Hepatocyte (in vitro differentiated cells): ENCODE results near the gene VSIG10L. TPM values are rescaled to one million over a fixed set of nuclear protein-coding genes. Genes with fewer than 3 reads are reported as not detected.
A peak's percentile ranks its signal among the peaks of the same experiment; 100 is the strongest.

Source experiments
- DNase-seq: peaks from one replicate; pipeline ENCODE4 v3.0.0-alpha.2; 2016; ENCODE audit warnings: low spot score
- H2AFZ ChIP-seq: fragments of 200-600 bp; sonication (generic); 2 replicates; pipeline ENCODE4 v1.6.0; 2016; ENCODE audit warnings: antibody characterized with exemption, mild to moderate bottlenecking
- H3K27ac ChIP-seq: fragments of 200-600 bp; sonication (generic); 2 replicates; pipeline ENCODE4 v1.5.1; 2016; ENCODE audit warnings: mild to moderate bottlenecking
- H3K27me3 ChIP-seq: fragments of 200-600 bp; sonication (generic); 2 replicates; pipeline ENCODE4 v1.6.1; 2016
- H3K36me3 ChIP-seq: fragments of 200-600 bp; sonication (generic); replicated peaks from 2 replicates; pipeline ENCODE4 v1.5.1; 2016; ENCODE audit warnings: low read depth; ENCODE audit not compliant: insufficient read depth
- H3K4me1 ChIP-seq: fragments of 200-600 bp; sonication (generic); 2 replicates; pipeline ENCODE4 v1.5.1; 2016; ENCODE audit warnings: mild to moderate bottlenecking, moderate library complexity; ENCODE audit not compliant: insufficient read depth
- H3K4me2 ChIP-seq: fragments of 200-600 bp; sonication (generic); 2 replicates; pipeline ENCODE4 v1.6.0; 2016
- H3K4me3 ChIP-seq: fragments of 200-600 bp; sonication (generic); 2 replicates; pipeline ENCODE4 v1.5.1; 2016; ENCODE audit warnings: mild to moderate bottlenecking
- H3K79me2 ChIP-seq: fragments of 200-600 bp; sonication (generic); 2 replicates; pipeline ENCODE4 v1.6.0; 2017; ENCODE audit warnings: mild to moderate bottlenecking
- H3K9me2 ChIP-seq: fragments of 200-600 bp; sonication (generic); replicated peaks from 2 replicates; pipeline ENCODE4 v1.6.0; 2017; ENCODE audit warnings: mild to moderate bottlenecking; ENCODE audit not compliant: insufficient read depth
- H3K9me3 ChIP-seq: fragments of 200-600 bp; sonication (generic); 2 replicates; pipeline ENCODE4 v1.5.1; 2016; ENCODE audit warnings: low read depth, mild to moderate bottlenecking
- H4K20me1 ChIP-seq: fragments of 200-600 bp; sonication (generic); 2 replicates; pipeline ENCODE4 v1.6.0; 2016; ENCODE audit warnings: mild to moderate bottlenecking; ENCODE audit not compliant: insufficient read depth, poor library complexity, severe bottlenecking
- CTCF ChIP-seq: fragments of 200-600 bp; sonication (generic); IDR thresholded peaks from 2 replicates; pipeline ENCODE4 v1.5.1; 2016; ENCODE audit warnings: antibody characterized with exemption, mild to moderate bottlenecking; ENCODE audit not compliant: poor library complexity
- EZH2 ChIP-seq: fragments of 200-600 bp; sonication (generic); IDR thresholded peaks from 2 replicates; pipeline ENCODE4 v1.6.1; 2016; ENCODE audit warnings: antibody characterized with exemption, mild to moderate bottlenecking, borderline replicate concordance
- EZH2phosphoT487 ChIP-seq: fragments of 200-600 bp; sonication (generic); IDR thresholded peaks from one replicate; pipeline ENCODE4 v1.6.1; 2018; ENCODE audit warnings: antibody characterized with exemption, mild to moderate bottlenecking, low read depth, moderate library complexity; ENCODE audit not compliant: unreplicated experiment, severe bottlenecking
- WGBS: methylation state at CpG from one replicate; pipeline ENCODE4 v1.1.6; 2016; ENCODE audit warnings: low lambda C conversion rate; ENCODE audit errors: missing lambda C conversion rate; 5-methylcytosine and 5-hydroxymethylcytosine counted together
- polyA plus RNA-seq: library from polyadenylated mRNA; unstranded; fragments of >200 nt; fragmentation: Nextera tagmentation; extraction: Ambion mirVana; gene quantifications from 2 replicates; pipeline ENCODE4 v1.2.1, GENCODE V29; 2016
- total RNA-seq: library from RNA; depleted of rRNA; stranded (reverse); fragments of >200 nt; gene quantifications from 2 replicates; pipeline ENCODE4 v1.2.3, GENCODE V29; 2014

Gene VSIG10L
- total and polyA plus RNA-seq, 2 experiments from 2014 or later, result 3.4 to 7.8 TPM

- H4K20me1 ChIP-seq, result no peaks in the 10 kb centered on the region
- H3K4me1 ChIP-seq, result peaks cover 3% of the 10 kb centered on the region
- no peak for DNase-seq
- H3K9me3 ChIP-seq, result no peaks in the 10 kb centered on the region
- H3K27ac ChIP-seq, result no peak overlapping the region
- H3K4me2 ChIP-seq, result no peak overlapping the region
- no peaks in the 10 kb centered on the region for H3K79me2 ChIP-seq
- H3K9me2 ChIP-seq, result no peaks in the 10 kb centered on the region
- H2AFZ ChIP-seq, result no peak overlapping the region
- 65% methylated on average over 8 of the region's 9 CpGs for WGBS
- H3K4me3 ChIP-seq, result no peak overlapping the region
- no peak for TF ChIP-seq CTCF
- no peak for TF ChIP-seq EZH2
- TF ChIP-seq EZH2phosphoT487, result no peak
- H3K27me3 ChIP-seq, result no peaks in the 10 kb centered on the region
- H3K36me3 ChIP-seq, result no peaks in the 10 kb centered on the region
Observed at GRCh38 chr19:51342631-51343569, 961 bp upstream of the VSIG10L start.

- Histone ChIP-seq H2AFZ (no peak overlapping the region), H3K4me2 (peak overlapping the region; percentile 99), H4K20me1 (no peaks in the 10 kb centered on the region), H3K4me3 (no peak overlapping the region), H3K36me3 (no peaks in the 10 kb centered on the region), H3K9me2 (no peaks in the 10 kb centered on the region), H3K4me1 (peaks cover 3% of the 10 kb centered on the region), H3K27ac (no peak overlapping the region), H3K9me3 (no peaks in the 10 kb centered on the region), H3K79me2 (no peaks in the 10 kb centered on the region), H3K27me3 (no peaks in the 10 kb centered on the region)
- DNase-seq, result no peak
- no peak for TF ChIP-seq CTCF
- no peak for TF ChIP-seq EZH2
- TF ChIP-seq EZH2phosphoT487, result no peak
- WGBS, result 96% methylated on average over 18 of the region's 18 CpGs
Observed at GRCh38 chr19:51341066-51341465, 873 bp downstream of the VSIG10L start.

DNA sequence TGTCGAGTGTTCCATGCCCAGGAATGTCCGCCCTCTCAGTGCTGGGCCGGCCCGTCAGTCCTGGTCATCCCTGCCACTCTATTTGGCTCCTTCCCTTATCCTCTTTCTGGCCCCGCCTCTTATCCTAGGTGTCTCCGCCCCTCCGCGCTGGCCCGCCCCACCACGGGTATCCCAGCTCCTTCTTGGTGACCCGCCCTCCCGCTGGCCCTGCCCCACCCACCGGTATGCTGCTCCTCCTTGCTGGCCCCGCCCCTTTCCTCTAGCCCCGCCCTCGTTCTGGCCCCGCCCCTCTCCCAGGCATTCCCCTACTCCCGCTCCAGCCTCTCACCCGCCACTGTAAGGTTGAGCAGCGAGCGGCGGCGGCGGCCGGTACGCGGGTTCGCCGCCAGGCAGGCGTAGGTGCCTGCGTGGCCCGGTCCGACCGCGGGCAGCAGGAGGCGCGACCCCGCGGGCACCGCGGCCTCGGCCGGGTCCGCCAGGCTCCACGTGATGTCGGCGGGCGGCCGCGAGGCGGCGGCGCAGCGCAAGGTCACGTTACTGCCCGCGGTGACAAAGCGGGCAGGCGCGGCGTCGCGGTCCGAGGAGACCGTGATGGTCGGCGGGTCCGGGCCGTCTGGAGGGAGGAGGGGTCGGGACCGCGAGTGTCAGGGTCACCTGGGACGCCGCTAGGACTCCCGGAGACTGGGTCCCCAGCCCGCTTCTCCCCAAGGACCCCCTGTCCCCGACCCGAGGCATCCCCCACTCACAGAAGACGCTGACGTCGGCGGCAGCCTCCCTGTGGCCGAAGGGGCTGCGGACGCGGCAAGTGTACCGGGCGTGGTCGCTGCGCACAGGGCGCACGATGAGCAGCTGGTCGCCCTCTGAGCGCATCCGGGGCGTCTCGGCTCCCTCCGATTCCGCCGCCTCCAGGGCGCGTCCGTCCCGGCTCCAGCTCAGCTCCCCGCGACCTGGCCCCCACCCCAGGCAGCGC is 2.0 kb downstream of the VSIG10L start:
- Histone ChIP-seq H3K4me2 (peak overlapping the region; percentile 99), H3K27ac (peak overlapping the region; percentile 80), H3K4me3 (peak overlapping the region; percentile 60), H2AFZ (peak overlapping the region; percentile 89), H3K9me3 (no peaks in the 10 kb centered on the region), H3K36me3 (no peaks in the 10 kb centered on the region), H3K4me1 (peaks cover 3% of the 10 kb centered on the region), H3K27me3 (no peaks in the 10 kb centered on the region), H3K9me2 (no peaks in the 10 kb centered on the region), H4K20me1 (no peaks in the 10 kb centered on the region), H3K79me2 (no peaks in the 10 kb centered on the region)
- DNase-seq, result peak; percentile 99
- TF ChIP-seq EZH2phosphoT487 (no peak), EZH2 (no peak), CTCF (no peak)
- WGBS, result 2% methylated on average over 64 of the region's 107 CpGs
